Uterus (tissue), 2 donors: ENCODE data around the gene MOB2.

Experiments
- POLR2A ChIP-seq, 2 donors: fragments of 450-650 bp; IDR thresholded peaks; one replicate each; pipeline ENCODE4 v1.6.1; 2016; ENCODE audit warnings: antibody characterized with exemption in 2 of 2, mild to moderate bottlenecking in 1 of 2, moderate library complexity in 1 of 2
- TF ChIP-seq, protein P1 (sequence below), 4 experiments: fragments of 200-600 bp in 2 of 4; fragments of 450-650 bp in 2 of 4; sonication (generic) in 2 of 4; IDR thresholded peaks; one replicate each; pipeline ENCODE4 v1.5.1; 2016 to 2019; ENCODE audit warnings: antibody characterized with exemption in 4 of 4, mild to moderate bottlenecking in 2 of 4, moderate library complexity in 1 of 4

DNA sequence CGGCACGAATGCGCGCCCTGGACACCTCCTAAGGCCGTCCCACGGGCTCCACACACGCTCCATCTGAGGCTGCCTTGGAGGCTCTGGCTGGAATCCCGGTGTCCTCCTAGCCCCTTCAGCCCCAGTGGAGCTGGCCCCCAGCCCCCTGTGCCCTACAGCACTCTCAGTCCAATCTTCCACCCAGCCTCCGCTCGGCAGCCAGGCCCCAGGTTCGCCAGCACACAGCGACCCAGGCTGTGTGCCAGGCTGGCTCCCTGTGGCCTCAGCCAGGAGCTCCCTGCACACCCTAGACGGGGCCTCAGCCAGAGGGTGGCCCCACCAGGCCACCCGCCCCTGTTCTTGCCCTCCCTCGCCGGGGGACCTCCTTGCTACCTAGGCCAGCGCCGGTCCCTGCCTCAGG, 18.6 kb downstream of the MOB2 start:
- TF ChIP-seq, protein P1, sequence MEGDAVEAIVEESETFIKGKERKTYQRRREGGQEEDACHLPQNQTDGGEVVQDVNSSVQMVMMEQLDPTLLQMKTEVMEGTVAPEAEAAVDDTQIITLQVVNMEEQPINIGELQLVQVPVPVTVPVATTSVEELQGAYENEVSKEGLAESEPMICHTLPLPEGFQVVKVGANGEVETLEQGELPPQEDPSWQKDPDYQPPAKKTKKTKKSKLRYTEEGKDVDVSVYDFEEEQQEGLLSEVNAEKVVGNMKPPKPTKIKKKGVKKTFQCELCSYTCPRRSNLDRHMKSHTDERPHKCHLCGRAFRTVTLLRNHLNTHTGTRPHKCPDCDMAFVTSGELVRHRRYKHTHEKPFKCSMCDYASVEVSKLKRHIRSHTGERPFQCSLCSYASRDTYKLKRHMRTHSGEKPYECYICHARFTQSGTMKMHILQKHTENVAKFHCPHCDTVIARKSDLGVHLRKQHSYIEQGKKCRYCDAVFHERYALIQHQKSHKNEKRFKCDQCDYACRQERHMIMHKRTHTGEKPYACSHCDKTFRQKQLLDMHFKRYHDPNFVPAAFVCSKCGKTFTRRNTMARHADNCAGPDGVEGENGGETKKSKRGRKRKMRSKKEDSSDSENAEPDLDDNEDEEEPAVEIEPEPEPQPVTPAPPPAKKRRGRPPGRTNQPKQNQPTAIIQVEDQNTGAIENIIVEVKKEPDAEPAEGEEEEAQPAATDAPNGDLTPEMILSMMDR (IDR thresholded peaks at IDR 0.05), result no peak
- TF ChIP-seq POLR2A (IDR thresholded peaks at IDR 0.05), result no peak
